Measurements from ENCODE around the gene MIEF2.

- TF ChIP-seq TCF7L2 (IDR thresholded peaks at IDR 0.05; ENCODE audit: low read depth, low read length), result no peak
- TF ChIP-seq, protein P1, sequence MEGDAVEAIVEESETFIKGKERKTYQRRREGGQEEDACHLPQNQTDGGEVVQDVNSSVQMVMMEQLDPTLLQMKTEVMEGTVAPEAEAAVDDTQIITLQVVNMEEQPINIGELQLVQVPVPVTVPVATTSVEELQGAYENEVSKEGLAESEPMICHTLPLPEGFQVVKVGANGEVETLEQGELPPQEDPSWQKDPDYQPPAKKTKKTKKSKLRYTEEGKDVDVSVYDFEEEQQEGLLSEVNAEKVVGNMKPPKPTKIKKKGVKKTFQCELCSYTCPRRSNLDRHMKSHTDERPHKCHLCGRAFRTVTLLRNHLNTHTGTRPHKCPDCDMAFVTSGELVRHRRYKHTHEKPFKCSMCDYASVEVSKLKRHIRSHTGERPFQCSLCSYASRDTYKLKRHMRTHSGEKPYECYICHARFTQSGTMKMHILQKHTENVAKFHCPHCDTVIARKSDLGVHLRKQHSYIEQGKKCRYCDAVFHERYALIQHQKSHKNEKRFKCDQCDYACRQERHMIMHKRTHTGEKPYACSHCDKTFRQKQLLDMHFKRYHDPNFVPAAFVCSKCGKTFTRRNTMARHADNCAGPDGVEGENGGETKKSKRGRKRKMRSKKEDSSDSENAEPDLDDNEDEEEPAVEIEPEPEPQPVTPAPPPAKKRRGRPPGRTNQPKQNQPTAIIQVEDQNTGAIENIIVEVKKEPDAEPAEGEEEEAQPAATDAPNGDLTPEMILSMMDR (IDR thresholded peaks at IDR 0.05), result no peak
Measured at GRCh38 chr17:18250708-18251107, 9.8 kb upstream of the MIEF2 start.

Data from Panc1 (cell line).